Stimulated activated naive CD8-positive, alpha-beta T cell treated with anti-CD3 and anti-CD28 coated beads, Interleukin-15, Interleukin-2, amounts not matched to agents 100 U/mL and 50 U/mL, for 24 hours (primary cell): ENCODE data around the gene GNG10.
"Not testable (repeated sequence)": the region's sequence is repeated elsewhere in the genome, so short reads cannot be mapped to it uniquely, and the experiment has no call there.

Experiments
- ATAC-seq: fragments of 150-1000 bp; cut with Tn5 transposase; one replicate; pipeline ENCODE4 v1.10.0; 2021
- DNase-seq: peaks from one replicate; pipeline ENCODE4 v3.0.0; 2021

Gene GNG10

DNA sequence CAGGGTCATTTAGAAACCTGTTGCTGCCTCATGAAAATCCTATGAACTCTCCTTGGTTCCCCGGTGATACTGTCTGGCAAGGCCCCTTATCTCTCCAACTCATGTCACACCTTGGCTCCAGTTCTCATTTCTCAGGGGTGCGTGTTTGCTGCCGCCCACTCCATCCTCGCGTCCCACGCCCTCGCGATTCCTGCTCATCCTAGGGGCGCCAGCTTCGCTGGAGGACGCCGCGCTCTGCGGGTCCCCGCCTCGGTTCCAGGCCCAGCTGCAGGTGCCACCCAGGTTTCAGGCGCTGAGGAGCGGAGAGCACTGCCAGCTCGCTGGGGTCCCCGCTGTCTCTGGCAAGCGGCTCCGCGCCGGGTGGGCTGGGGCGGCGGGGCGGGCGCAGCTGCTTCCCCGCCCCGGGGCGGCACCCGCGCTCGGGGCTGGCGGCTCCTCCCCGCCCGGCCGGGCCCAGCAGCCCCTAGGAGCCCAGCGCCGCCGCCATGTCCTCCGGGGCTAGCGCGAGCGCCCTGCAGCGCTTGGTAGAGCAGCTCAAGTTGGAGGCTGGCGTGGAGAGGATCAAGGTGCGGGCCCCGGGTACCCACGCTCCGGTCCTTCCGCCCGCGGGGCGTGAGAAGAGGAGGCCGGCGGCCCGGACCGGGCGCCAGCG lies at the start of gene GNG10:
Gene GNG10, plus strand, starts transcription at position 456 of the 652 bp plus-strand sequence. Its CDS starts 30 bp downstream, at position 486.
- ATAC-seq (peak; percentile 95), DNase-seq (peak; percentile 78)

DNA sequence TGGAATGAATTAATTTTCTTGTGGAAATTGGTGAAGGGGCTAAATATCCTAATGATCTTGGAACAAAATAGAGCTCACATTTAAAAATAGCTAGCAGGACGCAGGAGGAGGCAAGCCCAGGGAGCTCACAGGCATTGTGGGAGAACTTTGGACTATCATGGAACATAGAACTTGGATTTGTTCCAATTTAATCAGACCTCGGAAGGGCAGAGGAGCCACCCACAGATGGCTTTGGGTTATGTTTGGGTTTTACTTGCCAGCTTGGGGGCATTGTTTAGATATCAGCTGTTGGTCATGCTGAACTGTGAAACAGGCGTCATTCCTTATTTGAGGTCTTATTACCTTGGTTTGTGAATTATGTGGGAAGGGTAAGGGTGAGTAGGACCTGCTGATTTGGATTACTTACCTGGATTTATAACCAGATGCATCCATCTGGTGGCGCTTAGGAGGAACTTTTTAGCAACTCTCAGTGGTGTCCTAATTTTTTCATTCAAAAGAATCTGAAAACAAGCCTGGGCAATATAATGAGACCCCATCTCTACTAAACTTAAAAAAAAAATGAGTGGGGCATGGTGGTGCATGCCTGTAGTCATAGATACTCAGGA lies 47.9 kb upstream of the GNG10 start:
- DNase-seq (no peak), ATAC-seq (no peak)

DNA sequence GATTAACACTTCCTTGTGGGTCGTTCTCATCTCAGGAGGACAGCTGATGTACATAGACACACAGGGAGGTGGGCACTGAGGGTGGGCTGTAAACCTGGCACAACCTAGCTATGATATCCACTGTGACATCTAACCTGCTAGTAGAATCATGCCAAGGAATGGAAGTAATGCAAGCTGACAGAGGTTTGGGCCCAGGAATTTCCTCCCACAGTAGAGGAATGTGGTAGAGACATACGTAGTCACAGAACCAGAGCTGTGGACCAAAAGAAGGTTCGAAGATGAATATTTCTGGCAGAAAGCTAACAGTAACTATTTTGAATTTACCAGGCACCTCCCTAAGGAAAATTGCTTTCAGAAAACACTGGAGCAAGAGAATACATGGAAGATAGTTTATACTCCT lies 45.5 kb upstream of the GNG10 start:
- DNase-seq (no peak), ATAC-seq (no peak)

DNA sequence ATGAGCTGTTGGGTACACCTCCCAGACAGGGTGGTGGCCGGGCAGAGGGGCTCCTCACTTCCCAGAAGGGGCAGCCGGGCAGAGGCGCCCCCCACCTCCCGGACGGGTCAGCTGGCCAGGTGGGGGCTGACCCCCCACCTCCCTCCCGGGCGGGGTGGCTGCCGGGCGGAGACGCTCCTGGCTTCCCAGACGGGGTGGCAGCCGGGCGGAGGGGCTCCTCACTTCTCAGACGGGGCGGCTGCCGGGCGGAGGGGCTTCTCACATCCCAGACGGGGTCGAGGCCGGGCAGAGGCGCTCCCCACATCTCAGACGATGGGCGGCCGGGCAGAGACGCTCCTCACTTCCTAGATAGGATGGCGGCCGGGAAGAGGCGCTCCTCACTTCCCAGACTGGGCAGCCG lies 44.1 kb upstream of the GNG10 start:
- not testable (repeated sequence) for DNase-seq, ATAC-seq

DNA sequence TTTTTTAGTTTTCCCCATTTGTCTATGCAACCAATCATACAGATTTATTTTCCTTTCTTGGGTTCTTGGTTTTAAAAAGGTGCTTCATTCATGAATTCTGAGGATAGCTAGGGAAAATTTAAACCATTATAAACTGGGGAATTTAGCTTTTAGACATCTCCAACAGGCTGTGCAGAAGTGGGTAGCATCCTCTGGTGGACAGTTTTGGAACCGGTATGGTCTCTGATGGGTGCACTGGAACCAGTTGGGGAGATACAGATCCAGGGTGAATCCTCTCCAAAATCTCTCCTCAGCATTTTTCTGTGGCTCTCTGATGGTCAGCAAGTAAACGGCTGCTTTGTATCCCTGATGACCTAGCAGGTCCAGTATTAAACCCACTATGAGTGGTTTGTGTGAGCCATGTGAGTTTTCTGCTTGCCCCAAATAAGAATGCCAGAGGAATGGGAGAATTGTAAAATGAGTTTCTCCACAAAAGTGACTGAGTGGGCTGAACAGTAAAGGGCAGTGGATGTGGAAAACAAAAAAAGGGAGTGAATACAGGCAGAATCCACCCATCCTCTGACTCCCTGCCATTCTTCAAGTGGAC lies 39.4 kb upstream of the GNG10 start:
- ATAC-seq (no peak), DNase-seq (no peak)

DNA sequence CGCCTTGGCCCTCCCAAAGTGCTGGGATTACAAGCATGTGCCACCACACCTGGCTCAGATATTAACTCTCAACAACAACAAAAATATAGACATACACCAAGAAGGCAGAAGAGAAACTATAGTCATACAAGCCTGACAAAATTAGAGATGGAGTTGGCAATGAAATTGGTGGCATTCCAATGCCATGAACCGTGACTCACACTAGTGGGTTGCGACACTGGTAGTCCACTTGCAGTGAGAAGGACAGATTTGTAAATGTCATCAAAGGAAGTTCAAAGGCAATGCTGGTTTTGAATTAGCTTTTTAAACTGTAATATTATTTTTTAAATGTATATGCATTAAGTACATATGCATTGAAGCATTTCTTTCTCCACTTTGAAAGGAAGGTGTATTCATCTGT lies 38.8 kb upstream of the GNG10 start:
- DNase-seq, result no peak
- no peak for ATAC-seq

DNA sequence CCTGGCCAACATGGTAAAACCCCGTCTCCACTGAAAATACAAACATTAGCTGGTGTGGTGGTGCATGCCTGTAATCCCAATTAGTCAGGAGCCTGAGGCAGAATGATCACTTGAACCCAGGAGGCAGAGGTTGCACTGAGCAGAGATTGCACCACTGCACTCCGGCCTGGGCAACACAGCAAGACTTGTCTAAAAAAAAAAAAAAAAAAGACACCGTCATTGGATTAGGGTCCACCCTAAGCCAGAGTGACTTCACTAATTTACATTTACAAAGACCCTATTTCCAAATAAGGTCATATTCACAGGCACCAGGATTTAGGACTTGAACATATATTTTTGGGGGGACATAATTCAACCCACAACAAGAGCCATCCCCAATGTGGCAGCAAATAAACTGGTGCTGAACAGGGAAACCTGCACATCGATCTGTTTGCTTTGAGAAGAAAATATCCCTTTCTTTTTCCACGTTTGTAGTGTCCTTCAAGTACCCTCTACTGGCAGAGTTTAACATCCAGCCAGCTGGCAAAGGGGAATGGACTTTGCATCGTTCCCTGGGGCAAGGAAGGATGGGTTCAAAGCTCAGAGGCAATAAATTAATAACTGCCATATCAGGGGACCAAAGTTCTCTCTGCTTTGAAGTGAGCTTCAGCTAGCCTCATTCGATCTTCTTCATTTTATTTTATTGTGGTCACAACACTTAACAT lies 34.0 kb upstream of the GNG10 start:
- DNase-seq, result no peak
- ATAC-seq, result no peak

DNA sequence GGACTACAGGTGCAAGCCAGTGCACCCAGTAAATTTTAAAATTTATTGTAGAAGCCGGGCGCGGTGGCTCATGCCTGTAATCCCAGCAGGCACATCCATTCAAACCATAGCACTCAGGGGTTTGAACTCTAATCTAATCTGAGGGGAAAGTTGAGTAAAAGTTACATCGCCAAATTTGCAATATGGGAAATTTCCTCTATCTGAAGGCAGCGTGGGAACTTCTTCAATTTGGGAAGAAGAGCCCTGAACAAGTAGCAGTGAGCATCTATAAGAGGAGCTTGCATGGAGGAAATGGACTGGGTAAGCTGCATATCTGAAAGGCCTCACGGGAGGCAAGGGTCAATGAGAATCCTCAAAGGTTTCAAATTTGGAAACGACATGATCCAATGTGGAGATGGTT lies 33.0 kb upstream of the GNG10 start:
- DNase-seq, result no peak
- no peak for ATAC-seq

DNA sequence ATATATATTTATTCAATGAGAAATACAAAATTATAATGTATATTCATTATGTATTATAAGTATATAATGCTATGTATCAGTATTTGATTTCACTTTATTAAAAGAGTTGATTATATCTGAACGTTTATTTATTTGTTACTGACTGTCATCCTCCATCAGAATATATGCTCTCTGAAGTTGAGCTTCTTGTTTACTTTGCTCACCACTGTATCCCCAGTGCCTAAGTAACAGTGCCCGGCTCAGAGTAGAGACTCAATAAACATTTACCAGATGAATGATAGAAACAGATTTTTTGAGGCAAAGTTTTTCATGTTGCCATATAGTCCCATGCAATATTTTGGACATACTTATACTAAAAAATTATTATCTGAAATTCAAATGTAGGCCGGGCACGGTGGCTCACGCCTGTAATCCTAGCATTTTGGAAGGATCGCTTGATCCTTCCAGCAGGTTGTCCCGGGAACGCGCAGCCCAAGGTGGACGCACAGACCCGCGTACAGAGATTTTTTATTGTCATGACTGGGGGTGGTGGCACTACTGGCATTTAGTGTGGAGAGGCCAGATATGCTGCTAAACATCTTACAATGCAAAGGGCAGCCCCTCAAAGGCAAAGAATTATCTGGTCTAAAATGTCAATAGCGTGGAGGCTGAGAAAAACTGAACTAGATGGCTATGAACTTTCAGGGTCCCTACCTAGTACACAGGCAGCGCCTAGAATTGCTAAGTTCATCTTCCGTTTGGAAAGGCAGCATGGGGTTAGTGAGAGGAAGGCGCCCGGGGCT lies 31.0 kb upstream of the GNG10 start:
- peak; percentile 10 for ATAC-seq
- no peak for DNase-seq

DNA sequence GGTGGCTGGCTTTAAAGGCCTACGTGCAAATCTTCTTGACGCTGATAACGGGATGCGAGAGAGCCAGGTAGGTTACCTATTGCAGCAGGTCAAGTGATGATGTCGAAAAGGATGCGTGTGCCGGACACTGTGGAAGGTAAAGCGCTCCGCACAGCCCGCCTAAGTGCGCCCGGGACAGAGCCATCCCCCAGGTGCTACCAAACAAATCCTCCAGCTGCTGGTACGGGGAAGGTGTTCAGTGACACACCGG lies 30.5 kb upstream of the GNG10 start:
- DNase-seq (no peak), ATAC-seq (no peak)

DNA sequence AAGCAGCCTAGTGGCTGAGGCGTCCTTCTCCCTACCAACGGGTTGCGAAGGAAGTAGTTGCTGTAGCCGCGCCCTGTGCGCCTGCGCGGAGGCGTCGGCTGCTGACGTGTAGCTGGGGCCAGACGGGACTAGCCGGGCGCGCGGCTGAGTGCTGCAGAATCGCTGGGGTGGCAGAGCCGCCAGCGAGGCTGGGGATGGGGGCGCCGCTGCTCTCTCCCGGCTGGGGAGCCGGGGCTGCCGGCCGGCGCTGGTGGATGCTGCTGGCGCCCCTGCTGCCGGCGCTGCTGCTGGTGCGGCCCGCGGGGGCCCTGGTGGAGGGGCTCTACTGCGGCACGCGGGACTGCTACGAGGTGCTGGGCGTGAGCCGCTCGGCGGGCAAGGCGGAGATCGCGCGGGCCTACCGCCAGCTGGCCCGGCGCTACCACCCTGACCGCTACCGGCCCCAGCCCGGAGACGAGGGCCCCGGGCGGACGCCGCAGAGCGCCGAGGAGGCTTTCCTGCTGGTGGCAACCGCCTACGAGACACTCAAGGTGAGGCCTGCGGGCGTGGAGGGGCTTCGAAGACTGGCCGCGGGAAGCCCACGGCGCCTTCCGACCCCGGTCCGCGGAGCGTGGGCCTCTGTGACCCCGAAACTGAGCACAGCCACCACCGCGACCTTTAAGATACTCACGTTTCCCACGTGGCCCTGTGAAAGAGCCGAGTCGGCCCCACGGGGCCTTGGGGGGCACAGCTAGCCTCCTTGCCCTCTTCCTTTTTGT lies 30.0 kb upstream of the GNG10 start, which contains the start of gene DNAJC25:
Gene DNAJC25, plus strand, starts transcription at position 121 of the 758 bp plus-strand sequence. Its CDS starts 74 bp downstream, at position 195.
- peak; percentile 99 for ATAC-seq
- DNase-seq, result peak; percentile 95

DNA sequence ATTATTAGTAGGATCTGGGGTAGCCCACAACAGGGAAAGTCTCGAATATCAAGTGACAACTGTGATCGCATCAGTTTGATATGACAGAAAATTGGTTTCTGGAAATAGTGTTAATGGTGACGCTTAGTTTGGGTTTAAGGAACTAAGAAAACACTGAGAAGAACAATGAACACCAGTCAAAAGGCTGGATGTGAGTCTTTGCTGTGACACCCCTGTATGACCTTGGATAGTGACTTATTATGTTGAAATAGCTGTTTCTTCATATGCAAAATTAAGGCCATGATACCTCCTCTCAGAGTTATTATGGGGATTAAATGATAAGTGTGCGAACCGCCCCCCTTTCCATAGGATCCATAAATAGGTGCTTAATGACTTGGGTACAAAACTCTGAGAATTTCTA lies 29.3 kb upstream of the GNG10 start:
- DNase-seq, result no peak
- ATAC-seq, result no peak

DNA sequence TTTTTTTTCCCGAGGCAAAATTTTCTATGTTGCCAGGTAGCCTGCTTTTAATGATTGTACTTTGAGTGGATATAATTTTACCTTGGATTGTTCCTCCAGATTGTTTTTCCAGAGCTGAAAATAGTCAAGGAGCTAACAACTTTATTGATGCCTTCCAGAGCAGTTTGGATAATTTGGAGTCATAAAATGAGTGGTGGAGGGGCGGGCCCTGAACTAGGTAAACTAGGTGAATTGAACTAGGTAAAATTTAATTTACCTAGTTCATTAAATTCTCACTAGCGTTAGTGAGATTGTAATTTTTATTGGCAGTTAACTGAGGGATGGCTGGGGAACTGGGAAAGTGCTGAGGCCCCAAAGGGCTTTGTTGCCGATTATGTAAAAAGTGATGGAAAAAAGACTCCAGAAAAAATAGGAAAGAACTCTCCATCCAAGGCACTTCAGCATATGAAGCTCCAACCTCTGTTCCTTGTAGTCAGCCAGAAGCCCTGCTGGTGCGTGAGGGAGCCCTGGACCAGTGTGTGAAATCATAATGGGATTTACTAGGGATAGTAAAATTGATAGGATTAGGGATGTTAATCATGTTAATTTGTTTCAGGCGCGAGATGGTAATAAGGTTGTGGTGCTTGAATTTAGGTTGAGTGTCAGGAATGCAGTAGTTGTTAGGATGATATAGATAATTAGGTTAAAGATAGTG lies 28.6 kb upstream of the GNG10 start:
- ATAC-seq, result no peak
- DNase-seq, result no peak

DNA sequence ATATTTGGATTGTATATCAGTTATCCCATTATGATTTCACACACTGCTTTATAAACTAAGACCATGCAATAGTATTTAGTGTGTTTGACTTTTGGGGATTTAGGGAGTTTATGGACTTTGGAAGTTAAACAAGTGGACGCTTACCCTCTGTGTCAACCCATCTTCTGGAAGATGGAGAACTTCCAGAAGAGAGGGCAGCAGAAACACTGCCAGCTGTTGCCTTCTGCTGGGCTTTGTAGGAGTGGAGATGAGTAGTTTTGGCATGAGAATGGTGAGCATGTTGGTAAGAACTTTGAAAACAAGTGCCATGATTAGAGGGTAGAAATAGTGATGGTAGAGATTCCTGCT lies 28.0 kb upstream of the GNG10 start:
- DNase-seq (no peak), ATAC-seq (no peak)

DNA sequence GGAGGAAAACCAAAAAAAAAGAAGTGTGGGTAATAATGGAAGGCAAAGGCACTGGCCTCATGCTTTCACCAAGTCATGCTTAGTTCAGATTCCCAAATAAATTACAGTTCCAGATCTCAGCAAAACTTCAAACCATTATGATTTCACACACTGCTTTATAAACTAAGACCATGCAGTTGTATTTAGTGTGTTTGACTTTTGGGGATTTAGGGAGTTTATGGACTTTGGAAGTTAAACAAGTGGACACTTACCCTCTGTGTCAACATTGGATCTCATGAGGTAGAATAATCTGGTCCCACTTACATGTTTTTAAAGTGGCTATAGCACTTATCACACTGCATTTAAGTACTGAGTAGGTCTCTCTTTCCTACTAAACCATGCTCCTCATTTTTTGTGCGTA lies 26.5 kb upstream of the GNG10 start:
- DNase-seq, result no peak

DNA sequence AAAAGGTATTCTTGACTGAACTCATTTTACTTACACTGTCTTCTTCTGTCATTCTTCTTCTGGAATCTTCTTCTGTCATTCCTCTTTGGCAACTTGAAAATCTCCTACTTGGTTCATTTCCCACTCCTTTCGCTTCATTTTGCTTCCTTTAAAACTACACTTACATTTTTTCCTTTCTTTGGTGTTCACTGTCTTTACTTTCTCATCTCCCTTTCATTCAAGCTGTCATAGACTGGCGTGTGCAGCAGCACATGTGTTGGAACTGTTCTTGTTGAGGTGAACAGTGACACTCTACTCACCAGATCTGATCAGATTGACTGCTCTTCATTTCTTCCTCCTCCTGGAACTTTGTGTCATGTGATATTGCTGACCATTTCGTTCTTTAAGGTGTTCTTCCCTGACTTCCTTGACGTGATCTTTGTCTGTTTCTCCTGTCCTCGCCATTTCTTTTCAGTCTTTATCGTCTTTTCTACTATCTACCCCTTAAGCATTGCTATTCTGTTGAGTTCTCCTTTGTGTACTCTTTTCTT lies 23.9 kb upstream of the GNG10 start:
- ATAC-seq (no peak), DNase-seq (no peak)

More for the DNA sequence above, 26.5 kb upstream of the GNG10 start:
- ATAC-seq, result no peak

DNA sequence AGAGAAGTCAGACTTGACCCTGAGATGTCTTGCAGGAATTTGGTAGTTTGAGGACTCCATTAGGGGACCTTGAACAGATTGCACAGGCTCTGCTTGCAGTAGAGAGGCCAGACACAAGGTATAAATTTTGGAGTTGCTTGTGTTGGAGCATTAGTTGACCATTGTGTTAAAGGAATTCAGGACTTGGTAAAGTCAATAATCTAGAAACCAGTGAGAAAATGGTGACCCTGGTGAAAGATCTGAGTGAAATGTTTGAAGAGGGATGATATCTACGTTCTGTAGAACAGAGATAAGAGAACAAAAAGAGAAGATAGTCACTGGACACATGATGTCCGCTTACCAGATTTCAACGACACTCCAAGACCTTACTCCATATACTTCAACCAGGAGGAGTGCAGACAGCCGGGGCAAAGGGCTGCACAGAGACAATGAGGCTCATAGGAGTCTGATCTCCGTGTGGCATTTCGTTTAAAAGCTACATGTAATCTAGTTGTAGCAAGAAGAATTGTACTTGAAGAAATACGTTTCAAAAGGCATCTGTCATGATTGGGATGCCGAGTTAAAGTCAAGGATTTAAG lies 17.1 kb upstream of the GNG10 start:
- no peak for ATAC-seq
- no peak for DNase-seq

DNA sequence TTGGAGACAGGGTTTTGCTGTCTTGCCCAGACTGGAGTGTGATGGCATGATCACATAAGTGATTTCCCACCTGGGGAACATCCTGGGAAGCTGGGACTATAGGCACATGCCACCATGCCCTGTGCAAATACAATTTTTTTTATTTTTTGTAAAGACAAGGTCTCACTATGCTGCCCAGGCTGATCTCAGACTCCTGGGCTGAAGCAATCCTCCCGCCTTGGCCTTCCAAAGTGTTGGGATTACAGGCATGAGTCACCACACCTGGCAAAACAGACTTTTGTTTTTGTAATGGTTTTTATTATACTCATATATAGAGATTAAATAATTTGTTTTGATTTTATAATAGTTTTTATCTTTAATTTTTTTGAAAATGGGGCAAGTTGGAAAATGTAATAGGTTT lies 15.6 kb upstream of the GNG10 start:
- DNase-seq (no peak), ATAC-seq (no peak)

DNA sequence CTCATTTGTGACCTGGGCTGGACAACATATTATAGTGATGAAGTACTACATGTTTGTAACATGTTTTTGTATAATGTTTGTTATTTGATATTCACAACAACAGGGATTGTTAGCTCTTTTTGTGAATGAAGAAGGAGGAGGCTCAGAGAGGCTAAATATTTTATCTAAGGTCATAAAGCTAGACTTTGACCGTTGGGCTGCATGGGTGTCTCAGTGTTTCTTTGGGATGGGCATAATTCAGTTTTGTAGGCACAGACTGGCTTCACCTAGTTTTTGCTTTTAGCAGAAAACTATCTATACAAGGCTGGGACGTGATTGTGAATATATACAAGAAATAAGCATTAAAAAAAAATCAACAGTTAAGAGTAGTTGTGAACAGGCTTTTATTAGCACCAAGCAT lies 15.0 kb upstream of the GNG10 start:
- ATAC-seq, result no peak
- no peak for DNase-seq

DNA sequence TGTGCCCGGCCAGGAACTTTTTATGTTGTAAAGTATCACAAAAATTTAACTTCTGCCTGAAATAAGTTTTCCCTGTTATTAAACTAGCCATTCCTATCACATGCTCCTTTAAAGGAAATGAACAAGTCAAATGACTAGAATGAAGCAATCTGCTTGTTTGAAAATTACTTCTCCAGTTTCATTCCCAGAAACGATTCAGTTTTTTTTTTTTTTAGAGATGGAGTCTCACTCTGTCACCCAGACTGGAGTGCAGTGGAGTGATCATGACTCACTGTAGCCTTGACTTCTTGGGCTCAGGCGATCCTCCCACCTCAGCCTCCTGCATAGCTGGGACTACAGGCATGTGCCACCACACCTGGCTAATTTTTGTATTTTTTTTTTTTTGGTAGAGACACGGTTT lies 13.3 kb upstream of the GNG10 start:
- DNase-seq (no peak), ATAC-seq (no peak)

DNA sequence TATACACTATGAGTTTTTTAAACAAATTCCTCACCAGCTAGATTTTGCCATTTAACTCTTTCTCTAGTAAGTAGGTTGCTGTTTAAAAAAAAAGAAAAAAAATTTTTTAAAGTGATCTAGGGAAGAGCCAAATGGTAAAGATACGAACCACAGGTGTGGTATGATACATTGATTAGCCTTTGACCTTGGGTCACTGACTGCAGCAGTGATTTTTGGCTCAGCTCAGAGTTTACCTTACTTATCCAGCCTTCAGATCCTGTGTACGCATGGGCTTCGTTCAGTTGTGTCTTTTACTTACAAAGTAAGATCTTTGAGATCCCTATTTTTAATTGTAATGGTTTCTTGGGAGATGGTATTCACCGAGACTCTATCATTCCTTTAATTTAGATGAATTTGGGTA lies 12.4 kb upstream of the GNG10 start:
- no peak for DNase-seq
- ATAC-seq, result no peak
